PC-3 (cell line): ENCODE results near the gene MEG3. TPM values are rescaled to one million over a fixed set of nuclear protein-coding genes. Genes with fewer than 3 reads are reported as not detected.

ENCODE experiments used
- ATAC-seq: fragments of 200-7000 bp; cut with Tn5 transposase; 2 replicates; pipeline ENCODE4 v1.9.1; 2020; ENCODE audit warnings: mild to moderate bottlenecking, moderate library complexity
- BruUV-seq: library from RNA; stranded (reverse); fragments of 400-500 nt; replicated peaks from 2 replicates; lab custom pipeline; 2021; lab: Mats Ljungman, UMichigan
- CTCF ChIA-PET: fragments of 300-600 bp; sonication (Branson Sonifier 250); formaldehyde crosslinking; loops from one replicate; lab custom pipeline; 2022; ENCODE audit warnings: antibody characterized with exemption; lab: Charles Lee
- POLR2A ChIA-PET: fragments of 300-600 bp; sonication (Branson Sonifier 250); formaldehyde crosslinking; loops from one replicate; lab custom pipeline; 2022; ENCODE audit warnings: antibody characterized with exemption; ENCODE audit not compliant: unreplicated experiment; lab: Charles Lee
- DNase-seq: peaks from one replicate; pipeline ENCODE4 v3.0.0-alpha.2; 2015
- H2AFZ ChIP-seq: fragments of 300-600 bp; sonication (generic); 2 replicates; pipeline ENCODE4 v1.6.0; 2016; ENCODE audit warnings: antibody characterized with exemption, low read length
- H3F3A ChIP-seq: fragments of 300-600 bp; sonication (generic); one replicate; pipeline ENCODE4 v1.6.0; 2017; ENCODE audit warnings: antibody characterized with exemption, low read length, control low read depth, mild to moderate bottlenecking; ENCODE audit not compliant: unreplicated experiment
- H3K27ac ChIP-seq: fragments of 300-600 bp; sonication (generic); 2 replicates; pipeline ENCODE4 v1.5.1; 2016; ENCODE audit warnings: mild to moderate bottlenecking, low read length
- H3K27me3 ChIP-seq: fragments of 300-600 bp; sonication (generic); 2 replicates; pipeline ENCODE4 v1.6.1; 2016; ENCODE audit warnings: low read length, mixed read lengths
- H3K36me3 ChIP-seq: fragments of 300-600 bp; sonication (generic); 2 replicates; pipeline ENCODE4 v1.6.1; 2016; ENCODE audit warnings: low read depth, mixed run types, low read length, mixed read lengths
- H3K4me1 ChIP-seq: fragments of 300-600 bp; sonication (generic); 2 replicates; pipeline ENCODE4 v1.5.1; 2016; ENCODE audit warnings: low read length; ENCODE audit not compliant: insufficient read depth
- H3K4me2 ChIP-seq: fragments of 300-600 bp; sonication (generic); 2 replicates; pipeline ENCODE4 v1.6.0; 2016; ENCODE audit warnings: low read length
- H3K4me3 ChIP-seq: fragments of 300-600 bp; sonication (generic); 2 replicates; pipeline ENCODE4 v1.5.1; 2016; ENCODE audit warnings: mild to moderate bottlenecking, low read length, mixed read lengths
- H3K79me2 ChIP-seq: fragments of 300-600 bp; sonication (generic); 2 replicates; pipeline ENCODE4 v1.6.1; 2017; ENCODE audit warnings: low read length, mixed read lengths
- H3K9ac ChIP-seq: fragments of 300-600 bp; sonication (generic); 2 replicates; pipeline ENCODE4 v1.6.0; 2016; ENCODE audit warnings: mild to moderate bottlenecking, low read length
- H3K9me2 ChIP-seq: fragments of 300-600 bp; sonication (generic); replicated peaks from 2 replicates; pipeline ENCODE4 v1.6.1; 2016; ENCODE audit warnings: mixed run types, low read length, mixed read lengths
- H3K9me3 ChIP-seq: fragments of 300-600 bp; sonication (generic); 2 replicates; pipeline ENCODE4 v1.6.1; 2016; ENCODE audit warnings: low read length, mixed read lengths
- H4K20me1 ChIP-seq: fragments of 300-600 bp; sonication (generic); 2 replicates; pipeline ENCODE4 v1.6.1; 2016; ENCODE audit warnings: low read length, mixed read lengths
- CTCF ChIP-seq: fragments of 300-600 bp; sonication (generic); conservative IDR thresholded peaks from 2 replicates; pipeline ENCODE4 v1.5.1; 2017; ENCODE audit warnings: antibody characterized with exemption, low read depth, mild to moderate bottlenecking, low read length
- EZH2 ChIP-seq: fragments of 300-600 bp; sonication (generic); IDR thresholded peaks from one replicate; pipeline ENCODE4 v1.6.1; 2017; ENCODE audit warnings: antibody characterized with exemption, mild to moderate bottlenecking, low read length; ENCODE audit not compliant: unreplicated experiment
- EZH2phosphoT487 ChIP-seq: fragments of 300-600 bp; sonication (generic); IDR thresholded peaks from 2 replicates; pipeline ENCODE4 v1.6.1; 2018; ENCODE audit warnings: mild to moderate bottlenecking, antibody characterized with exemption, low read length, borderline replicate concordance
- intact Hi-C: fragments of 100-400 bp; cut with micrococcal nuclease; formaldehyde crosslinking; loops from 2 replicates; pipeline ENCODE4 v1.9.0; 2023
- total RNA-seq: library from RNA; depleted of rRNA; stranded (reverse); fragments of >200 nt; gene quantifications from 2 replicates; pipeline ENCODE4 v1.2.3, GENCODE V29; 2014

MEG3 gene
- total RNA-seq, 1 experiment from 2014 or later, result not detected

DNA sequence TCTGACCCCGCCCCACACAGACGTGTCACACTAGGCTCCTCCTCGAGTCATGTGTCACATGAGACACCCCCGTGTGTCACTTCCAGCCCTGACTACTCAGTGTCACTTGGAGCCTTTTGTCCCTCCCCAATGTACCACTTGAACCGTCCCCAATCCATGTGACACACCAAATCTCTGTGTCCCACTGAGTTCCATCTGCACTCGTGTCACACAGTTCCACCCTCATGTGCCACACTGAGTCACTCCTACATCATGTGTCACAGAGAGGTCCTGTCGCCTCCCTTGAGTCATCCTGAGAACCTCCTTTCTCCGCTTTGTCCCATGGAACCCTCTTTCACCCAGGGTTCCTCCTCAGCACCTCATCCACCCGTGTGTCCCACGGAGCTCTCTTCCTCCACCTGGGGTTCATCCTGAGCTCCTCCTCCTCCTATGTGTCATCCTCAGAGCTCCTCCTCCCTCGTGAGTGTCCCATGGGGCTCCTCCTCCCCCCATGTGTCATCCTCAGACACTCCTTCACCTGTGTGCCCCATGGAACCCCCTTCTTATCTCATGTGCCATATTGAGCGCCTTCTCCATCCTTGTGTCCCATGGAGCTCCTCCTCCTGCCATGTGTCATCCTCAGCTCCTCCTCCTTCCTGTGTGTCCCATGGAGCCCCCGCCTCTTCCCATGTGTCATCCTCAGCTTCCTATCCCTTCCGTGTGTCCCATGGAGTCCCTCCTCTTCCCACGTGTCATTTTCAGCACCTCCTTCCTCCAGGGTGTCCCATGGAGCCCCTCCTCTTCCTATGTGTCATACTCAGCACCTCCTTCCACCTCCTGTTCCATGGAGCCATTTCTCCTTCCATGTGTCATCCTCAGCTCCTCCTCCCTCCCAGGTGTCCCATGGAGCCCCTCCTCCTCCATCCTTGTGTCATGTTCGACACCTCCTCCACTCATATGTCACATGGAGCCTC, 45.6 kb downstream of the MEG3 start:
- Histone ChIP-seq H3K79me2 (no peaks in the 10 kb centered on the region), H3K4me1 (no peaks in the 10 kb centered on the region), H3K27me3 (no peaks in the 10 kb centered on the region), H2AFZ (no peak overlapping the region), H3K27ac (no peak overlapping the region), H3K36me3 (no peaks in the 10 kb centered on the region), H3K9ac (no peak overlapping the region), H3K4me3 (no peak overlapping the region), H3F3A (no peaks in the 10 kb centered on the region), H4K20me1 (no peaks in the 10 kb centered on the region), H3K9me2 (no peaks in the 10 kb centered on the region), H3K4me2 (no peak overlapping the region), H3K9me3 (no peaks in the 10 kb centered on the region)
- intact Hi-C loops, result no loop called here
- BruUV-seq, result no TSS peak
- DNase-seq (no peak), ATAC-seq (no peak)
- TF ChIP-seq EZH2phosphoT487, result no peak
- no peak for TF ChIP-seq EZH2
- no peak for TF ChIP-seq CTCF
- CTCF ChIA-PET, result no interaction called here
- POLR2A ChIA-PET, result no interaction called here

GRCh38 chr14:100872259-100873095, 46.6 kb downstream of the MEG3 start:
- no peak for TF ChIP-seq EZH2
- no peak for TF ChIP-seq CTCF
- intact Hi-C loops, result no loop called here
- Histone ChIP-seq H3K4me2 (no peak overlapping the region), H3K27me3 (no peaks in the 10 kb centered on the region), H3K4me3 (no peak overlapping the region), H3K9me3 (no peaks in the 10 kb centered on the region), H4K20me1 (no peaks in the 10 kb centered on the region), H3K9me2 (no peaks in the 10 kb centered on the region), H3K9ac (no peak overlapping the region), H3K27ac (no peak overlapping the region), H3K36me3 (no peaks in the 10 kb centered on the region), H3F3A (no peaks in the 10 kb centered on the region), H3K79me2 (no peaks in the 10 kb centered on the region), H2AFZ (no peak overlapping the region), H3K4me1 (no peaks in the 10 kb centered on the region)
- ATAC-seq (no peak), DNase-seq (no peak)
- ChIA-PET CTCF (no interaction called here), POLR2A (no interaction called here)
- no TSS peak for BruUV-seq
